Hepatocyte (in vitro differentiated cells): ENCODE results near the gene JAK1. TPM values are rescaled to one million over a fixed set of nuclear protein-coding genes. Genes with fewer than 3 reads are reported as not detected.

Experiments used
- DNase-seq: peaks from one replicate; pipeline ENCODE4 v3.0.0-alpha.2; 2016; ENCODE audit warnings: low spot score
- H2AFZ ChIP-seq: fragments of 200-600 bp; sonication (generic); 2 replicates; pipeline ENCODE4 v1.6.0; 2016; ENCODE audit warnings: antibody characterized with exemption, mild to moderate bottlenecking
- H3K27ac ChIP-seq: fragments of 200-600 bp; sonication (generic); 2 replicates; pipeline ENCODE4 v1.5.1; 2016; ENCODE audit warnings: mild to moderate bottlenecking
- H3K27me3 ChIP-seq: fragments of 200-600 bp; sonication (generic); 2 replicates; pipeline ENCODE4 v1.6.1; 2016
- H3K36me3 ChIP-seq: fragments of 200-600 bp; sonication (generic); replicated peaks from 2 replicates; pipeline ENCODE4 v1.5.1; 2016; ENCODE audit warnings: low read depth; ENCODE audit not compliant: insufficient read depth
- H3K4me1 ChIP-seq: fragments of 200-600 bp; sonication (generic); 2 replicates; pipeline ENCODE4 v1.5.1; 2016; ENCODE audit warnings: mild to moderate bottlenecking, moderate library complexity; ENCODE audit not compliant: insufficient read depth
- H3K4me2 ChIP-seq: fragments of 200-600 bp; sonication (generic); 2 replicates; pipeline ENCODE4 v1.6.0; 2016
- H3K4me3 ChIP-seq: fragments of 200-600 bp; sonication (generic); 2 replicates; pipeline ENCODE4 v1.5.1; 2016; ENCODE audit warnings: mild to moderate bottlenecking
- H3K79me2 ChIP-seq: fragments of 200-600 bp; sonication (generic); 2 replicates; pipeline ENCODE4 v1.6.0; 2017; ENCODE audit warnings: mild to moderate bottlenecking
- H3K9me2 ChIP-seq: fragments of 200-600 bp; sonication (generic); replicated peaks from 2 replicates; pipeline ENCODE4 v1.6.0; 2017; ENCODE audit warnings: mild to moderate bottlenecking; ENCODE audit not compliant: insufficient read depth
- H3K9me3 ChIP-seq: fragments of 200-600 bp; sonication (generic); 2 replicates; pipeline ENCODE4 v1.5.1; 2016; ENCODE audit warnings: low read depth, mild to moderate bottlenecking
- H4K20me1 ChIP-seq: fragments of 200-600 bp; sonication (generic); 2 replicates; pipeline ENCODE4 v1.6.0; 2016; ENCODE audit warnings: mild to moderate bottlenecking; ENCODE audit not compliant: insufficient read depth, poor library complexity, severe bottlenecking
- CTCF ChIP-seq: fragments of 200-600 bp; sonication (generic); IDR thresholded peaks from 2 replicates; pipeline ENCODE4 v1.5.1; 2016; ENCODE audit warnings: antibody characterized with exemption, mild to moderate bottlenecking; ENCODE audit not compliant: poor library complexity
- EZH2 ChIP-seq: fragments of 200-600 bp; sonication (generic); IDR thresholded peaks from 2 replicates; pipeline ENCODE4 v1.6.1; 2016; ENCODE audit warnings: antibody characterized with exemption, mild to moderate bottlenecking, borderline replicate concordance
- EZH2phosphoT487 ChIP-seq: fragments of 200-600 bp; sonication (generic); IDR thresholded peaks from one replicate; pipeline ENCODE4 v1.6.1; 2018; ENCODE audit warnings: antibody characterized with exemption, mild to moderate bottlenecking, low read depth, moderate library complexity; ENCODE audit not compliant: unreplicated experiment, severe bottlenecking
- WGBS: methylation state at CpG from one replicate; pipeline ENCODE4 v1.1.6; 2016; ENCODE audit warnings: low lambda C conversion rate; ENCODE audit errors: missing lambda C conversion rate; 5-methylcytosine and 5-hydroxymethylcytosine counted together
- polyA plus RNA-seq: library from polyadenylated mRNA; unstranded; fragments of >200 nt; fragmentation: Nextera tagmentation; extraction: Ambion mirVana; gene quantifications from 2 replicates; pipeline ENCODE4 v1.2.1, GENCODE V29; 2016
- total RNA-seq: library from RNA; depleted of rRNA; stranded (reverse); fragments of >200 nt; gene quantifications from 2 replicates; pipeline ENCODE4 v1.2.3, GENCODE V29; 2014

JAK1 gene
- total and polyA plus RNA-seq, 2 experiments from 2014 or later: 60.2 to 102 TPM

GRCh38 chr1:64877598-64877997 lies 88.8 kb downstream of the JAK1 start:
- Histone ChIP-seq H3K36me3 (no peaks in the 10 kb centered on the region), H3K4me3 (no peak overlapping the region), H2AFZ (no peak overlapping the region), H3K27me3 (no peaks in the 10 kb centered on the region), H3K9me2 (no peaks in the 10 kb centered on the region), H3K4me1 (no peaks in the 10 kb centered on the region), H3K79me2 (no peaks in the 10 kb centered on the region), H3K27ac (no peak overlapping the region), H3K9me3 (no peaks in the 10 kb centered on the region), H4K20me1 (no peaks in the 10 kb centered on the region), H3K4me2 (no peak overlapping the region)
- TF ChIP-seq EZH2phosphoT487 (no peak), CTCF (no peak), EZH2 (no peak)
- no peak for DNase-seq
- 89% methylated on average over 1 of the region's 1 CpG for WGBS

GRCh38 chr1:64877151-64877550 lies 89.2 kb downstream of the JAK1 start:
- Histone ChIP-seq H3K4me1 (no peaks in the 10 kb centered on the region), H4K20me1 (no peaks in the 10 kb centered on the region), H3K27ac (no peak overlapping the region), H3K27me3 (no peaks in the 10 kb centered on the region), H3K36me3 (no peaks in the 10 kb centered on the region), H3K79me2 (no peaks in the 10 kb centered on the region), H3K9me2 (no peaks in the 10 kb centered on the region), H3K4me2 (no peak overlapping the region), H3K9me3 (no peaks in the 10 kb centered on the region), H2AFZ (no peak overlapping the region), H3K4me3 (no peak overlapping the region)
- 94% methylated on average over 2 of the region's 2 CpGs for WGBS
- DNase-seq: no peak
- TF ChIP-seq EZH2: no peak
- no peak for TF ChIP-seq EZH2phosphoT487
- no peak for TF ChIP-seq CTCF

GRCh38 chr1:64875606-64876005 lies 90.7 kb downstream of the JAK1 start:
- 87% methylated on average over 6 of the region's 6 CpGs for WGBS
- Histone ChIP-seq H4K20me1 (no peaks in the 10 kb centered on the region), H3K9me2 (no peaks in the 10 kb centered on the region), H2AFZ (no peak overlapping the region), H3K79me2 (no peaks in the 10 kb centered on the region), H3K27me3 (no peaks in the 10 kb centered on the region), H3K4me1 (no peaks in the 10 kb centered on the region), H3K27ac (no peak overlapping the region), H3K9me3 (no peaks in the 10 kb centered on the region), H3K4me2 (no peak overlapping the region), H3K36me3 (no peaks in the 10 kb centered on the region), H3K4me3 (no peak overlapping the region)
- DNase-seq: no peak
- no peak for TF ChIP-seq CTCF
- no peak for TF ChIP-seq EZH2phosphoT487
- no peak for TF ChIP-seq EZH2

- Histone ChIP-seq H3K9me2 (no peaks in the 10 kb centered on the region), H3K4me2 (no peak overlapping the region), H3K27me3 (no peaks in the 10 kb centered on the region), H3K79me2 (no peaks in the 10 kb centered on the region), H3K9me3 (no peaks in the 10 kb centered on the region), H3K36me3 (no peaks in the 10 kb centered on the region), H3K4me1 (no peaks in the 10 kb centered on the region), H4K20me1 (no peaks in the 10 kb centered on the region), H3K4me3 (no peak overlapping the region), H2AFZ (no peak overlapping the region), H3K27ac (no peak overlapping the region)
- no peak for DNase-seq
- TF ChIP-seq CTCF (no peak), EZH2 (no peak), EZH2phosphoT487 (no peak)
- 80% methylated on average over 10 of the region's 10 CpGs for WGBS
Measured at GRCh38 chr1:64875101-64875500, 91.2 kb downstream of the JAK1 start.
